Measurements from ENCODE around the gene TARS3. TPM values are rescaled to one million over a fixed set of nuclear protein-coding genes. Genes with fewer than 3 reads are reported as not detected.
"Not testable (repeated sequence)": the region's sequence is repeated elsewhere in the genome, so short reads cannot be mapped to it uniquely, and the experiment has no call there.

The TARS3 gene
- total RNA-seq, 1 experiment from 2014 or later: 28.8 TPM

GRCh38 chr15:101635944-101636727, 88.1 kb downstream of the TARS3 start:
- Histone ChIP-seq H3K27me3 (no peaks in the 10 kb centered on the region), H3K27ac (no peak overlapping the region), H3K4me3 (no peak overlapping the region), H3K4me1 (no peaks in the 10 kb centered on the region), H3K36me3 (peaks cover 11% of the 10 kb centered on the region), H3K9me3 (replicated peaks) (no peaks in the 10 kb centered on the region)
- no peak for DNase-seq

GRCh38 chr15:101633356-101633755, 90.9 kb downstream of the TARS3 start:
- H3K4me3 ChIP-seq: no peak overlapping the region
- H3K27me3 ChIP-seq: no peaks in the 10 kb centered on the region
- H3K9me3 ChIP-seq (replicated peaks): no peaks in the 10 kb centered on the region
- H3K36me3 ChIP-seq: no peaks in the 10 kb centered on the region
- no peaks in the 10 kb centered on the region for H3K4me1 ChIP-seq
- H3K27ac ChIP-seq: no peak overlapping the region
- DNase-seq: no peak

- H3K4me1 ChIP-seq; H3K36me3 ChIP-seq; H3K4me3 ChIP-seq; H3K27ac ChIP-seq; DNase-seq; H3K27me3 ChIP-seq; H3K9me3 ChIP-seq (replicated peaks): not testable (repeated sequence)
Measured at GRCh38 chr15:101626729-101627128, 97.5 kb downstream of the TARS3 start.

GRCh38 chr15:101625980-101626379, 98.3 kb downstream of the TARS3 start:
- no peaks in the 10 kb centered on the region for H3K27me3 ChIP-seq
- no peak overlapping the region for H3K4me3 ChIP-seq
- H3K27ac ChIP-seq: no peak overlapping the region
- no peak for DNase-seq
- no peaks in the 10 kb centered on the region for H3K36me3 ChIP-seq
- no peaks in the 10 kb centered on the region; the same call in none of the 2 replicates for H3K9me3 ChIP-seq (replicated peaks)
- no peaks in the 10 kb centered on the region for H3K4me1 ChIP-seq

GRCh38 chr15:101625184-101625583, 99.1 kb downstream of the TARS3 start:
- Histone ChIP-seq H3K36me3 (no peaks in the 10 kb centered on the region), H3K27ac (no peak overlapping the region), H3K27me3 (no peaks in the 10 kb centered on the region), H3K4me3 (no peak overlapping the region), H3K4me1 (no peaks in the 10 kb centered on the region), H3K9me3 (replicated peaks) (no peaks in the 10 kb centered on the region; the same call in none of the 2 replicates)
- DNase-seq: no peak

GRCh38 chr15:101623367-101624304, 100.6 kb downstream of the TARS3 start:
- H3K4me1 ChIP-seq: peaks cover 4% of the 10 kb centered on the region
- H3K27ac ChIP-seq: no peak overlapping the region
- no peaks in the 10 kb centered on the region for H3K36me3 ChIP-seq
- no peaks in the 10 kb centered on the region for H3K27me3 ChIP-seq
- H3K9me3 ChIP-seq (replicated peaks): no peaks in the 10 kb centered on the region; the same call in none of the 2 replicates
- no peak overlapping the region for H3K4me3 ChIP-seq
- no peak for DNase-seq

- Histone ChIP-seq H3K36me3 (no peaks in the 10 kb centered on the region), H3K27me3 (no peaks in the 10 kb centered on the region), H3K4me1 (peaks cover 8% of the 10 kb centered on the region), H3K27ac (no peak overlapping the region), H3K4me3 (no peak overlapping the region), H3K9me3 (replicated peaks) (no peaks in the 10 kb centered on the region; the same call in none of the 2 replicates)
- DNase-seq: no peak
Measured at GRCh38 chr15:101621961-101622360, 102.3 kb downstream of the TARS3 start.

GRCh38 chr15:101620671-101621070, 103.6 kb downstream of the TARS3 start:
- peak in 1 of 2 experiments; percentile 20 for DNase-seq
- peaks cover 12% of the 10 kb centered on the region for H3K4me1 ChIP-seq
- no peaks in the 10 kb centered on the region for H3K27me3 ChIP-seq
- H3K36me3 ChIP-seq: no peaks in the 10 kb centered on the region
- no peak overlapping the region for H3K27ac ChIP-seq
- H3K9me3 ChIP-seq (replicated peaks): no peaks in the 10 kb centered on the region; the same call in none of the 2 replicates
- H3K4me3 ChIP-seq: no peak overlapping the region

GRCh38 chr15:101619615-101619865, 104.7 kb downstream of the TARS3 start:
- no peaks in the 10 kb centered on the region for H3K27me3 ChIP-seq
- peaks cover 20% of the 10 kb centered on the region for H3K4me1 ChIP-seq
- H3K27ac ChIP-seq: no peak overlapping the region
- H3K36me3 ChIP-seq: no peaks in the 10 kb centered on the region
- H3K4me3 ChIP-seq: no peak overlapping the region
- H3K9me3 ChIP-seq (replicated peaks): no peaks in the 10 kb centered on the region; the same call in none of the 2 replicates
- DNase-seq: no peak

GRCh38 chr15:101618851-101619614, 105.2 kb downstream of the TARS3 start:
- no peaks in the 10 kb centered on the region; the same call in none of the 2 replicates for H3K9me3 ChIP-seq (replicated peaks)
- no peaks in the 10 kb centered on the region for H3K27me3 ChIP-seq
- peaks cover 25% of the 10 kb centered on the region for H3K4me1 ChIP-seq
- no peaks in the 10 kb centered on the region for H3K36me3 ChIP-seq
- H3K27ac ChIP-seq: no peak overlapping the region
- no peak overlapping the region for H3K4me3 ChIP-seq
- DNase-seq: peak in 1 of 2 experiments; percentile 42

GRCh38 chr15:101618076-101618475, 106.2 kb downstream of the TARS3 start:
- no peak for DNase-seq
- Histone ChIP-seq H3K4me1 (peaks cover 35% of the 10 kb centered on the region), H3K27ac (no peak overlapping the region), H3K27me3 (no peaks in the 10 kb centered on the region), H3K9me3 (replicated peaks) (no peaks in the 10 kb centered on the region; the same call in none of the 2 replicates), H3K4me3 (no peak overlapping the region), H3K36me3 (no peaks in the 10 kb centered on the region)

GRCh38 chr15:101617390-101617965, 106.8 kb downstream of the TARS3 start:
- DNase-seq: no peak
- H3K9me3 ChIP-seq (replicated peaks): no peaks in the 10 kb centered on the region; the same call in 1 of the 2 replicates
- no peak overlapping the region for H3K4me3 ChIP-seq
- no peaks in the 10 kb centered on the region for H3K27me3 ChIP-seq
- H3K36me3 ChIP-seq: no peaks in the 10 kb centered on the region
- H3K4me1 ChIP-seq: peaks cover 40% of the 10 kb centered on the region
- H3K27ac ChIP-seq: no peak overlapping the region

- DNase-seq: peak; percentile 78 to 84
- H3K36me3 ChIP-seq: no peaks in the 10 kb centered on the region
- H3K9me3 ChIP-seq (replicated peaks): no peaks in the 10 kb centered on the region
- peak overlapping the region; percentile 80 for H3K27ac ChIP-seq
- peak overlapping the region; percentile 23 for H3K4me3 ChIP-seq
- no peaks in the 10 kb centered on the region for H3K27me3 ChIP-seq
- H3K4me1 ChIP-seq: peaks cover 40% of the 10 kb centered on the region
Measured at GRCh38 chr15:101615986-101616848, 108.1 kb downstream of the TARS3 start.

All from SJCRH30 (cell line).